ENCODE data around the gene CSNK2B. TPM values are rescaled to one million over a fixed set of nuclear protein-coding genes. Genes with fewer than 3 reads are reported as not detected.

CSNK2B gene
- total RNA-seq, 1 donor from 2014 or later = 126 TPM

DNA sequence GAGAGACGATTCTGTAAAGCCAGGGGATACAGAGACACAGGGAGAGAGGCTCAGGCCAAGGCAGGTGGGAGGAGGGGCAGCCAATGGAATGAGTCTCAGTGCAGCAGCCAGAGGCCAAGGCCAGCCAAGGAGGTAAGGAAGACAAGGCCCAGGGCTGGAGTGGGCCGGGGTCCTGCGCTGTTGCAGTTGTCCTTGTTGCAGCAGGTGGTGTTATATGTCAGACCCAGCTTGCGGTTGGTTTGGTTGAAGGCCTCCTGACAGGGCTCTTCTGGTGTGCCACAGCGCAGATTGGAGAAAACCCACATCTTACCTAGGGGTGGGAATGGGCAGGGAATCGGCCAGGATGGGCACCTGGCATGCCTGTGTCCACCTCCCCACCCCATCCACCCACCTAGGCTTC, 53.1 kb downstream of the CSNK2B start:
- no peaks in the 10 kb centered on the region for H3K27me3 ChIP-seq
- Mint-ChIP-seq H3K9me3 (no peaks in the 10 kb centered on the region), H3K4me1 (peaks cover 19% of the 10 kb centered on the region), H3K27me3 (ENCODE audit: insufficient read depth, low read depth) (peaks cover 12% of the 10 kb centered on the region), H3K27ac (no peak overlapping the region), H3K36me3 (peaks cover under 1% of the 10 kb centered on the region), H3K4me3 (no peak overlapping the region)
- peaks cover 14% of the 10 kb centered on the region for H3K4me1 ChIP-seq
- no peak overlapping the region for H2AFZ ChIP-seq (replicated peaks)
- H4K20me1 ChIP-seq (ENCODE audit: low read depth) = no peaks in the 10 kb centered on the region
- DNase-seq (ENCODE audit: low spot score) = no peak
- no peak overlapping the region for H3K4me3 ChIP-seq
- H3K9me3 ChIP-seq (ENCODE audit: low read depth) = no peaks in the 10 kb centered on the region
- no peaks in the 10 kb centered on the region for H3K79me2 ChIP-seq (ENCODE audit: low read depth)
- no peaks in the 10 kb centered on the region for H3K36me3 ChIP-seq
- TF ChIP-seq, protein P1, sequence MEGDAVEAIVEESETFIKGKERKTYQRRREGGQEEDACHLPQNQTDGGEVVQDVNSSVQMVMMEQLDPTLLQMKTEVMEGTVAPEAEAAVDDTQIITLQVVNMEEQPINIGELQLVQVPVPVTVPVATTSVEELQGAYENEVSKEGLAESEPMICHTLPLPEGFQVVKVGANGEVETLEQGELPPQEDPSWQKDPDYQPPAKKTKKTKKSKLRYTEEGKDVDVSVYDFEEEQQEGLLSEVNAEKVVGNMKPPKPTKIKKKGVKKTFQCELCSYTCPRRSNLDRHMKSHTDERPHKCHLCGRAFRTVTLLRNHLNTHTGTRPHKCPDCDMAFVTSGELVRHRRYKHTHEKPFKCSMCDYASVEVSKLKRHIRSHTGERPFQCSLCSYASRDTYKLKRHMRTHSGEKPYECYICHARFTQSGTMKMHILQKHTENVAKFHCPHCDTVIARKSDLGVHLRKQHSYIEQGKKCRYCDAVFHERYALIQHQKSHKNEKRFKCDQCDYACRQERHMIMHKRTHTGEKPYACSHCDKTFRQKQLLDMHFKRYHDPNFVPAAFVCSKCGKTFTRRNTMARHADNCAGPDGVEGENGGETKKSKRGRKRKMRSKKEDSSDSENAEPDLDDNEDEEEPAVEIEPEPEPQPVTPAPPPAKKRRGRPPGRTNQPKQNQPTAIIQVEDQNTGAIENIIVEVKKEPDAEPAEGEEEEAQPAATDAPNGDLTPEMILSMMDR (IDR thresholded peaks at IDR 0.05) = no peak
- TF ChIP-seq EZH2phosphoT487 (IDR thresholded peaks at IDR 0.05) = no peak
- no peak overlapping the region for H3K9ac ChIP-seq
- no peak overlapping the region for H3K4me2 ChIP-seq
- peaks cover 12% of the 10 kb centered on the region for H3F3A ChIP-seq (ENCODE audit: low read depth)
- H3K27ac ChIP-seq = no peak overlapping the region

Small RNAs within 50 kb of the gene (microRNA-seq; reads per million reads assigned to microRNA genes)
- 0.73 reads per million for gene MIR4646
- not detected for gene MIR6832

Small RNAs within 50 kb of the gene (small RNA-seq; reads per million reads assigned to genes)
- not detected for gene LY6G6D
- gene MIR4646 = not detected
- not detected for gene MIR6832
- gene RF00019 = not detected
- gene SNORA38 = 5.5 reads per million, percentile 94 among the genes with 10 or more reads in this experiment

Other genes starting within 250 kb of the CSNK2B start
- gene MICB, start 167.9 kb upstream of the CSNK2B start, total RNA-seq (ENCODE audit: low replicate concordance) = 8.1 and 9.1 TPM in 2 replicates
- gene MCCD1, start 137.1 kb upstream of the CSNK2B start, total RNA-seq (ENCODE audit: low replicate concordance) = not detected in 2 replicates
- gene DDX39B, start 124.1 kb upstream of the CSNK2B start, total RNA-seq (ENCODE audit: low replicate concordance) = 493 and 913 TPM in 2 replicates
- 6.8 and 8.8 TPM in 2 replicates for gene ATP6V1G2, start 119.5 kb upstream of the CSNK2B start, total RNA-seq (ENCODE audit: low replicate concordance)
- gene NFKBIL1, start 118.5 kb upstream of the CSNK2B start, total RNA-seq (ENCODE audit: low replicate concordance) = 8.6 and 30.3 TPM in 2 replicates
- gene LTA, start 93.8 kb upstream of the CSNK2B start, total RNA-seq (ENCODE audit: low replicate concordance) = not detected in 2 replicates
- gene TNF, start 90.5 kb upstream of the CSNK2B start, total RNA-seq (ENCODE audit: low replicate concordance) = 0.19 TPM in 1 of 2 replicates, not detected in the other
- 0.15 TPM in 1 of 2 replicates, not detected in the other for gene LTB, start 83.7 kb upstream of the CSNK2B start, total RNA-seq (ENCODE audit: low replicate concordance)
- gene LST1, start 79.8 kb upstream of the CSNK2B start, total RNA-seq (ENCODE audit: low replicate concordance) = not detected in 2 replicates
- gene NCR3, start 73.1 kb upstream of the CSNK2B start, total RNA-seq (ENCODE audit: low replicate concordance) = not detected in 2 replicates
- not detected in 2 replicates for gene AIF1, start 50.8 kb upstream of the CSNK2B start, total RNA-seq (ENCODE audit: low replicate concordance)
- gene PRRC2A, start 45.4 kb upstream of the CSNK2B start, total RNA-seq (ENCODE audit: low replicate concordance) = 55.5 and 138 TPM in 2 replicates
- 171 and 310 TPM in 2 replicates for gene BAG6, start 13.4 kb upstream of the CSNK2B start, total RNA-seq (ENCODE audit: low replicate concordance)
- gene APOM, start 10.2 kb upstream of the CSNK2B start, total RNA-seq (ENCODE audit: low replicate concordance) = 2.6 and 4.2 TPM in 2 replicates
- gene C6orf47, start 5.3 kb upstream of the CSNK2B start, total RNA-seq (ENCODE audit: low replicate concordance) = 14.6 and 17.1 TPM in 2 replicates
- gene GPANK1, start 1.1 kb upstream of the CSNK2B start, total RNA-seq (ENCODE audit: low replicate concordance) = 20.2 and 21.0 TPM in 2 replicates
- 2.8 and 8.6 TPM in 2 replicates for gene LY6G5B, start 3.9 kb downstream of the CSNK2B start, total RNA-seq (ENCODE audit: low replicate concordance)
- gene LY6G5C, start 15.0 kb downstream of the CSNK2B start, total RNA-seq (ENCODE audit: low replicate concordance) = 0.09 TPM in 1 of 2 replicates, not detected in the other
- 21.3 and 45.0 TPM in 2 replicates for gene ABHD16A, start 37.2 kb downstream of the CSNK2B start, total RNA-seq (ENCODE audit: low replicate concordance)
- gene LY6G6F, start 40.8 kb downstream of the CSNK2B start, total RNA-seq (ENCODE audit: low replicate concordance) = not detected in 2 replicates
- 0.90 TPM in 1 of 2 replicates, not detected in the other for gene LY6G6D, start 49.3 kb downstream of the CSNK2B start, total RNA-seq (ENCODE audit: low replicate concordance)
- gene LY6G6C, start 55.7 kb downstream of the CSNK2B start, total RNA-seq (ENCODE audit: low replicate concordance) = not detected in 2 replicates
- gene MPIG6B, start 57.3 kb downstream of the CSNK2B start, total RNA-seq (ENCODE audit: low replicate concordance) = not detected in 2 replicates
- 94.3 and 202 TPM in 2 replicates for gene DDAH2, start 63.2 kb downstream of the CSNK2B start, total RNA-seq (ENCODE audit: low replicate concordance)
- 234 and 307 TPM in 2 replicates for gene CLIC1, start 70.5 kb downstream of the CSNK2B start, total RNA-seq (ENCODE audit: low replicate concordance)
- 45.5 and 50.9 TPM in 2 replicates for gene MSH5, start 73.9 kb downstream of the CSNK2B start, total RNA-seq (ENCODE audit: low replicate concordance)
- 10.1 and 11.9 TPM in 2 replicates for gene SAPCD1, start 96.6 kb downstream of the CSNK2B start, total RNA-seq (ENCODE audit: low replicate concordance)
- gene VWA7, start 111.2 kb downstream of the CSNK2B start, total RNA-seq (ENCODE audit: low replicate concordance) = 0.15 and 0.34 TPM in 2 replicates
- 34.1 and 66.8 TPM in 2 replicates for gene VARS1, start 129.7 kb downstream of the CSNK2B start, total RNA-seq (ENCODE audit: low replicate concordance)
- 105 and 125 TPM in 2 replicates for gene LSM2, start 140.9 kb downstream of the CSNK2B start, total RNA-seq (ENCODE audit: low replicate concordance)
- gene HSPA1L, start 149.2 kb downstream of the CSNK2B start, total RNA-seq (ENCODE audit: low replicate concordance) = 0.49 and 1.2 TPM in 2 replicates
- 36.0 and 84.3 TPM in 2 replicates for gene HSPA1A, start 149.5 kb downstream of the CSNK2B start, total RNA-seq (ENCODE audit: low replicate concordance)
- gene HSPA1B, start 161.7 kb downstream of the CSNK2B start, total RNA-seq (ENCODE audit: low replicate concordance) = 35.3 and 65.1 TPM in 2 replicates
- 17.4 and 30.3 TPM in 2 replicates for gene NEU1, start 196.7 kb downstream of the CSNK2B start, total RNA-seq (ENCODE audit: low replicate concordance)
- gene SLC44A4, start 212.9 kb downstream of the CSNK2B start, total RNA-seq (ENCODE audit: low replicate concordance) = 0.32 and 0.93 TPM in 2 replicates
- 93.3 and 189 TPM in 2 replicates for gene EHMT2, start 231.6 kb downstream of the CSNK2B start, total RNA-seq (ENCODE audit: low replicate concordance)
- 8.4 and 25.6 TPM in 2 replicates for gene ZBTB12, start 236.0 kb downstream of the CSNK2B start, total RNA-seq (ENCODE audit: low replicate concordance)